CD14-positive monocyte (primary cell): ENCODE data around the gene ARHGEF10L. TPM values are rescaled to one million over a fixed set of nuclear protein-coding genes. Genes with fewer than 3 reads are reported as not detected.

Experiments
- DNase-seq, 3 donors: peaks; one replicate each; pipeline ENCODE4 v3.0.0-alpha.2; 2011 to 2022
- H2AFZ ChIP-seq: 2 replicates; pipeline ENCODE4 v1.6.0; 2012; ENCODE audit warnings: mild to moderate bottlenecking, low read depth, low read length, inconsistent platforms; ENCODE audit not compliant: insufficient read depth, poor library complexity, severe bottlenecking
- H3K27ac ChIP-seq, 2 donors: 1 replicate in 1 of 2; 2 replicates in 1 of 2; pipeline ENCODE4 v1.5.1; 2012 to 2013; ENCODE audit warnings: low read length in 2 of 2, control low read depth in 1 of 2, inconsistent platforms in 1 of 2, low read depth in 1 of 2, mild to moderate bottlenecking in 1 of 2
- H3K27me3 ChIP-seq, 2 donors: one replicate each; pipeline versions ENCODE4 v1.6.0 to v1.6.1; 2011 to 2013; ENCODE audit warnings: low read length in 2 of 2; ENCODE audit not compliant: control insufficient read depth in 2 of 2, insufficient read depth in 2 of 2
- H3K36me3 ChIP-seq, 2 donors: replicated peaks in 1 of 2; 1 replicate in 1 of 2; 2 replicates in 1 of 2; pipeline versions ENCODE4 v1.5.1 to v1.6.1; 2012 to 2013; ENCODE audit warnings: low read length in 2 of 2, control low read depth in 1 of 2, inconsistent platforms in 1 of 2, mild to moderate bottlenecking in 1 of 2; ENCODE audit not compliant: insufficient read depth in 2 of 2, control insufficient read depth in 1 of 2
- H3K4me1 ChIP-seq, 2 donors: 1 replicate in 1 of 2; 2 replicates in 1 of 2; pipeline versions ENCODE4 v1.5.1 to v1.6.1; 2012 to 2013; ENCODE audit warnings: low read length in 2 of 2, control low read depth in 1 of 2, inconsistent platforms in 1 of 2, mild to moderate bottlenecking in 1 of 2, moderate library complexity in 1 of 2; ENCODE audit not compliant: insufficient read depth in 2 of 2, control insufficient read depth in 1 of 2
- H3K4me2 ChIP-seq: replicated peaks from 2 replicates; pipeline ENCODE3; 2012; ENCODE audit warnings: low read length, moderate library complexity, mild to moderate bottlenecking; ENCODE audit not compliant: poor library complexity, severe bottlenecking; ENCODE audit errors: extremely low read depth
- H3K4me3 ChIP-seq, 3 experiments: fragments of 200-600 bp in 1 of 3; sonication (generic) in 1 of 3; replicated peaks in 1 of 3; 1 replicate in 2 of 3; 2 replicates in 1 of 3; pipeline ENCODE4 v1.5.1; 2011 to 2013; ENCODE audit warnings: low read length in 3 of 3, mild to moderate bottlenecking in 3 of 3, control low read depth in 2 of 3, low read depth in 2 of 3, inconsistent platforms in 1 of 3, moderate library complexity in 1 of 3
- H3K79me2 ChIP-seq: 2 replicates; pipeline ENCODE4 v1.6.0; 2012; ENCODE audit warnings: mild to moderate bottlenecking, control low read depth, inconsistent platforms, low read length, moderate library complexity; ENCODE audit not compliant: insufficient read depth
- H3K9ac ChIP-seq: 2 replicates; pipeline ENCODE4 v1.6.0; 2017; ENCODE audit warnings: low read length, mild to moderate bottlenecking; ENCODE audit not compliant: insufficient read depth, poor library complexity, severe bottlenecking
- H3K9me3 ChIP-seq, 2 donors: replicated peaks in 1 of 2; 1 replicate in 1 of 2; 2 replicates in 1 of 2; pipeline versions ENCODE4 v1.5.1 to v1.6.1; 2012 to 2013; ENCODE audit warnings: low read length in 2 of 2, control low read depth in 1 of 2; ENCODE audit not compliant: control insufficient read depth in 1 of 2, insufficient read depth in 1 of 2
- H4K20me1 ChIP-seq: 2 replicates; pipeline ENCODE4 v1.6.0; 2012; ENCODE audit warnings: mild to moderate bottlenecking, low read length, control low read depth, moderate library complexity; ENCODE audit not compliant: insufficient read depth
- H3K27ac Mint-ChIP-seq, 7 donors: one replicate each; pipeline ENCODE4 v1.8.0; 2020; ENCODE audit warnings: mild to moderate bottlenecking in 7 of 7, mixed read lengths in 7 of 7, moderate library complexity in 6 of 7, inconsistent platforms in 2 of 7
- H3K27me3 Mint-ChIP-seq, 3 donors: one replicate each; pipeline ENCODE4 v1.8.0; 2021 to 2022; ENCODE audit warnings: low read depth in 3 of 3, mild to moderate bottlenecking in 3 of 3, mixed read lengths in 3 of 3, moderate library complexity in 3 of 3, inconsistent platforms in 1 of 3
- H3K36me3 Mint-ChIP-seq, 2 donors: one replicate each; pipeline ENCODE4 v1.8.0; 2020; ENCODE audit warnings: mixed read lengths in 2 of 2, inconsistent platforms in 1 of 2, mild to moderate bottlenecking in 1 of 2
- H3K4me1 Mint-ChIP-seq: one replicate; pipeline ENCODE4 v1.8.0; 2020; ENCODE audit warnings: mild to moderate bottlenecking, mixed read lengths
- H3K4me3 Mint-ChIP-seq, 2 donors: one replicate each; pipeline ENCODE4 v1.8.0; 2020; ENCODE audit warnings: mild to moderate bottlenecking in 2 of 2, mixed read lengths in 2 of 2, moderate library complexity in 1 of 2
- H3K9me3 Mint-ChIP-seq, 7 donors: one replicate each; pipeline ENCODE4 v1.8.0; 2020 to 2022; ENCODE audit warnings: mixed read lengths in 7 of 7, mild to moderate bottlenecking in 6 of 7, moderate library complexity in 6 of 7, inconsistent platforms in 2 of 7
- CTCF ChIP-seq: fragments of 200-600 bp; IDR thresholded peaks from one replicate; pipeline ENCODE4 v1.8.0; 2022; ENCODE audit warnings: antibody characterized with exemption, mild to moderate bottlenecking
- WGBS: methylation state at CpG from one replicate; pipeline ENCODE4 v1.1.5; 2013; ENCODE audit warnings: missing lambda C conversion rate; ENCODE audit not compliant: insufficient coverage; 5-methylcytosine and 5-hydroxymethylcytosine counted together
- intact Hi-C, 2 donors: fragments of 100-400 bp; cut with micrococcal nuclease; formaldehyde crosslinking; loops; one replicate each; pipeline versions ENCODE4 v1.15.0 to v1.15.1; 2023
- polyA plus RNA-seq, 3 donors: library from polyadenylated mRNA; depleted of rRNA in 1 of 3; unstranded in 2 of 3; stranded (reverse) in 1 of 3; fragments of 300-500 nt in 2 of 3; fragments of >200 nt in 1 of 3; fragmentation: Illumina TruSeq in 2 of 3; gene quantifications; 1 replicate in 2 of 3; 2 replicates in 1 of 3; pipeline ENCODE4 v1.2.3, GENCODE V29; 2012 to 2021

The ARHGEF10L gene
- polyA plus RNA-seq, 3 donors: 20.7 to 95.7 (median 23.7) TPM

- no peaks in the 10 kb centered on the region for H3K9me3 ChIP-seq
- intact Hi-C loops: no loop called here
- WGBS: 97% methylated on average over 19 of the region's 22 CpGs
- H3K79me2 ChIP-seq: peaks cover 71% of the 10 kb centered on the region
- H3K36me3 Mint-ChIP-seq: peaks cover 76 to 90% of the 10 kb centered on the region in 2 donors
- H3K27me3 Mint-ChIP-seq: peaks cover 0 to 1% (median 0%) of the 10 kb centered on the region in 3 donors
- no peak overlapping the region for H3K9ac ChIP-seq
- no peaks in the 10 kb centered on the region for H3K27me3 ChIP-seq
- H3K36me3 ChIP-seq: peaks cover 72 to 77% of the 10 kb centered on the region in 2 donors
- H3K4me3 Mint-ChIP-seq: no peak overlapping the region
- H2AFZ ChIP-seq: no peak overlapping the region
- peaks cover 41% of the 10 kb centered on the region for H4K20me1 ChIP-seq
- TF ChIP-seq CTCF: no peak
- H3K9me3 Mint-ChIP-seq: no peaks in the 10 kb centered on the region
- H3K4me3 ChIP-seq: no peak overlapping the region
- H3K27ac ChIP-seq: peak overlapping the region in 1 of 2 donors; percentile 99
- H3K4me1 Mint-ChIP-seq: peaks cover 84% of the 10 kb centered on the region
- DNase-seq: no peak
- no peak overlapping the region for H3K4me2 ChIP-seq
- peak overlapping the region in 4 of 7 donors; percentile 21 to 71 (median 66) for H3K27ac Mint-ChIP-seq
- H3K4me1 ChIP-seq: peaks cover 47 to 84% of the 10 kb centered on the region in 2 donors
These were observed 83.3 kb downstream of the ARHGEF10L start for GRCh38 chr1:17622823-17623222.

- H3K9me3 Mint-ChIP-seq: no peaks in the 10 kb centered on the region
- Histone ChIP-seq H3K27me3 (no peaks in the 10 kb centered on the region), H3K4me1 (peaks cover 51 to 84% of the 10 kb centered on the region in 2 donors), H2AFZ (no peak overlapping the region), H3K9ac (no peak overlapping the region), H4K20me1 (peaks cover 41% of the 10 kb centered on the region), H3K79me2 (peaks cover 59% of the 10 kb centered on the region), H3K4me2 (no peak overlapping the region), H3K36me3 (peaks cover 84 to 92% of the 10 kb centered on the region in 2 donors), H3K4me3 (no peak overlapping the region), H3K27ac (peak overlapping the region; percentile 23 to 99), H3K9me3 (no peaks in the 10 kb centered on the region)
- peaks cover 0 to 1% (median 0%) of the 10 kb centered on the region in 3 donors for H3K27me3 Mint-ChIP-seq
- 74% methylated on average over 6 of the region's 8 CpGs for WGBS
- peak overlapping the region in 6 of 7 donors; percentile 48 to 85 (median 74) for H3K27ac Mint-ChIP-seq
- intact Hi-C loops: no loop called here
- no peak overlapping the region for H3K4me3 Mint-ChIP-seq
- H3K4me1 Mint-ChIP-seq: peaks cover 85% of the 10 kb centered on the region
- no peak for TF ChIP-seq CTCF
- peak in 1 of 3 donors; percentile 32 for DNase-seq
- peaks cover 85 to 97% of the 10 kb centered on the region in 2 donors for H3K36me3 Mint-ChIP-seq
These were observed 85.2 kb downstream of the ARHGEF10L start for GRCh38 chr1:17624611-17625233.
